Stimulated activated naive CD8-positive, alpha-beta T cell treated with anti-CD3 and anti-CD28 coated beads, Interleukin-15, amount 100 ng/mL, for 72 hours (primary cell): ENCODE results near the gene ZBTB25.

ENCODE experiments used
- ATAC-seq: fragments of 150-1000 bp; cut with Tn5 transposase; 2 replicates; pipeline ENCODE4 v1.10.0; 2021; ENCODE audit warnings: mild to moderate bottlenecking, moderate library complexity
- DNase-seq, 2 donors: peaks; one replicate each; pipeline ENCODE4 v3.0.0; 2021 to 2022
- H3K27ac Mint-ChIP-seq, 2 donors: one replicate each; pipeline ENCODE4 v1.8.0; 2022; ENCODE audit warnings: mild to moderate bottlenecking in 2 of 2, mixed read lengths in 2 of 2, moderate library complexity in 2 of 2
- H3K27me3 Mint-ChIP-seq: one replicate; pipeline ENCODE4 v1.8.0; 2022; ENCODE audit warnings: mixed read lengths
- H3K4me1 Mint-ChIP-seq: one replicate; pipeline ENCODE4 v1.8.0; 2022; ENCODE audit warnings: mild to moderate bottlenecking, mixed read lengths
- H3K4me3 Mint-ChIP-seq, 2 donors: one replicate each; pipeline ENCODE4 v1.8.0; 2022; ENCODE audit warnings: mild to moderate bottlenecking in 2 of 2, mixed read lengths in 2 of 2, moderate library complexity in 1 of 2
- H3K9me3 Mint-ChIP-seq, 2 donors: one replicate each; pipeline ENCODE4 v1.8.0; 2022; ENCODE audit warnings: mixed read lengths in 2 of 2

Gene ZBTB25

GRCh38 chr14:64503434-64504309 is at the start of gene ZBTB25:
Gene ZBTB25 (minus strand): TSS chr14:64503838. CDS start chr14:64490533, 13,305 bp downstream.
- peak within 1 kb of the TSS; percentile 99 to 100 for H3K27ac Mint-ChIP-seq
- H3K9me3 Mint-ChIP-seq, result no peaks in the 10 kb centered on the region
- H3K4me3 Mint-ChIP-seq, result peak within 1 kb of the TSS; percentile 90
- DNase-seq (peak; percentile 94 to 96), ATAC-seq (peak; percentile 76)
- H3K27me3 Mint-ChIP-seq, result no peaks in the 10 kb centered on the region
- H3K4me1 Mint-ChIP-seq, result peaks cover 53% of the 10 kb centered on the region

GRCh38 chr14:64550621-64551333 is 47.1 kb upstream of the ZBTB25 start:
- Mint-ChIP-seq H3K4me1 (peaks cover 7% of the 10 kb centered on the region), H3K4me3 (peak overlapping the region; percentile 52 to 54), H3K9me3 (no peaks in the 10 kb centered on the region), H3K27ac (no peak overlapping the region), H3K27me3 (peaks cover 10% of the 10 kb centered on the region)
- DNase-seq (no peak), ATAC-seq (no peak)

- H3K9me3 Mint-ChIP-seq, result no peaks in the 10 kb centered on the region
- peak within 1 kb of the TSS; percentile 56 to 64 for H3K4me3 Mint-ChIP-seq
- peaks cover 7% of the 10 kb centered on the region for H3K4me1 Mint-ChIP-seq
- H3K27me3 Mint-ChIP-seq, result peaks cover 10% of the 10 kb centered on the region
- no peak within 1 kb of the TSS for H3K27ac Mint-ChIP-seq
- peak; percentile 96 for ATAC-seq
- DNase-seq, result peak; percentile 38 to 51
These were observed 46.4 kb upstream of the ZBTB25 start, which contains the start of gene PPP1R36 for GRCh38 chr14:64549791-64550620. Gene PPP1R36 (plus strand): TSS chr14:64549961. CDS start chr14:64549998, 37 bp downstream.

GRCh38 chr14:64549016-64549415 is 45.4 kb upstream of the ZBTB25 start:
- Mint-ChIP-seq H3K27me3 (peaks cover 20% of the 10 kb centered on the region), H3K4me3 (peak overlapping the region; percentile 56 to 64), H3K27ac (no peak overlapping the region), H3K4me1 (peaks cover 7% of the 10 kb centered on the region), H3K9me3 (no peaks in the 10 kb centered on the region)
- DNase-seq (no peak), ATAC-seq (no peak)

GRCh38 chr14:64544607-64545312 is 41.1 kb upstream of the ZBTB25 start:
- peaks cover 50% of the 10 kb centered on the region for H3K27me3 Mint-ChIP-seq
- H3K27ac Mint-ChIP-seq, result no peak overlapping the region
- no peak for ATAC-seq
- no peak overlapping the region for H3K4me3 Mint-ChIP-seq
- no peak for DNase-seq
- H3K4me1 Mint-ChIP-seq, result peaks cover 37% of the 10 kb centered on the region
- peaks cover 0 to 12% of the 10 kb centered on the region in 2 donors for H3K9me3 Mint-ChIP-seq

- Mint-ChIP-seq H3K4me3 (peak overlapping the region; percentile 96 to 100), H3K27me3 (peaks cover 50% of the 10 kb centered on the region), H3K4me1 (peaks cover 36% of the 10 kb centered on the region), H3K9me3 (peaks cover 0 to 12% of the 10 kb centered on the region in 2 donors), H3K27ac (no peak overlapping the region)
- no peak for ATAC-seq
- no peak for DNase-seq
These were observed 39.2 kb upstream of the ZBTB25 start for GRCh38 chr14:64542836-64543201.

- Mint-ChIP-seq H3K4me1 (peaks cover 36% of the 10 kb centered on the region), H3K9me3 (peaks cover 0 to 12% of the 10 kb centered on the region in 2 donors), H3K4me3 (peak overlapping the region; percentile 96 to 100), H3K27ac (no peak overlapping the region), H3K27me3 (peaks cover 51% of the 10 kb centered on the region)
- no peak for ATAC-seq
- peak; percentile 12 to 14 for DNase-seq
These were observed 38.6 kb upstream of the ZBTB25 start for GRCh38 chr14:64541972-64542835.

- Mint-ChIP-seq H3K27ac (peak overlapping the region in 1 of 2 donors; percentile 99), H3K27me3 (peaks cover 57% of the 10 kb centered on the region), H3K9me3 (peaks cover 0 to 12% of the 10 kb centered on the region in 2 donors), H3K4me3 (peak overlapping the region; percentile 96 to 100), H3K4me1 (peaks cover 41% of the 10 kb centered on the region)
- DNase-seq (peak; percentile 18 to 23), ATAC-seq (no peak)
These were observed 37.8 kb upstream of the ZBTB25 start for GRCh38 chr14:64541261-64541971.

- Mint-ChIP-seq H3K4me1 (peaks cover 45% of the 10 kb centered on the region), H3K27ac (peak within 1 kb of the TSS; percentile 99), H3K9me3 (peaks cover 0 to 12% of the 10 kb centered on the region in 2 donors), H3K27me3 (peaks cover 57% of the 10 kb centered on the region), H3K4me3 (peak within 1 kb of the TSS; percentile 96 to 100)
- ATAC-seq, result peak; percentile 96
- DNase-seq, result peak; percentile 96 to 98
These were observed 36.9 kb upstream of the ZBTB25 start, which contains the start of gene HSPA2 for GRCh38 chr14:64540208-64541202. Gene HSPA2 (plus strand): TSS chr14:64540741. CDS start chr14:64540850, 109 bp downstream.

GRCh38 chr14:64536488-64537245 is 33.0 kb upstream of the ZBTB25 start:
- peaks cover 0 to 11% of the 10 kb centered on the region in 2 donors for H3K9me3 Mint-ChIP-seq
- H3K4me1 Mint-ChIP-seq, result peaks cover 35% of the 10 kb centered on the region
- peaks cover 23% of the 10 kb centered on the region for H3K27me3 Mint-ChIP-seq
- no peak overlapping the region for H3K4me3 Mint-ChIP-seq
- ATAC-seq, result no peak
- no peak overlapping the region for H3K27ac Mint-ChIP-seq
- DNase-seq, result no peak

GRCh38 chr14:64531567-64531966 is 27.9 kb upstream of the ZBTB25 start:
- Mint-ChIP-seq H3K27ac (no peak overlapping the region), H3K4me3 (no peak overlapping the region), H3K9me3 (no peaks in the 10 kb centered on the region), H3K4me1 (peaks cover 19% of the 10 kb centered on the region), H3K27me3 (no peaks in the 10 kb centered on the region)
- ATAC-seq (no peak), DNase-seq (no peak)

GRCh38 chr14:64525354-64525753 is 21.7 kb upstream of the ZBTB25 start:
- H3K4me1 Mint-ChIP-seq, result peaks cover 20% of the 10 kb centered on the region
- no peak for DNase-seq
- no peak overlapping the region for H3K4me3 Mint-ChIP-seq
- no peaks in the 10 kb centered on the region for H3K27me3 Mint-ChIP-seq
- ATAC-seq, result no peak
- no peak overlapping the region for H3K27ac Mint-ChIP-seq
- no peaks in the 10 kb centered on the region for H3K9me3 Mint-ChIP-seq
